ENCODE measurements around the gene CHAF1A. TPM values are rescaled to one million over a fixed set of nuclear protein-coding genes. Genes with fewer than 3 reads are reported as not detected.
A peak's percentile ranks its signal among the peaks of the same experiment; 100 is the strongest.

CHAF1A gene
- total RNA-seq, 1 experiment from 2014 or later, result 122 TPM

DNA sequence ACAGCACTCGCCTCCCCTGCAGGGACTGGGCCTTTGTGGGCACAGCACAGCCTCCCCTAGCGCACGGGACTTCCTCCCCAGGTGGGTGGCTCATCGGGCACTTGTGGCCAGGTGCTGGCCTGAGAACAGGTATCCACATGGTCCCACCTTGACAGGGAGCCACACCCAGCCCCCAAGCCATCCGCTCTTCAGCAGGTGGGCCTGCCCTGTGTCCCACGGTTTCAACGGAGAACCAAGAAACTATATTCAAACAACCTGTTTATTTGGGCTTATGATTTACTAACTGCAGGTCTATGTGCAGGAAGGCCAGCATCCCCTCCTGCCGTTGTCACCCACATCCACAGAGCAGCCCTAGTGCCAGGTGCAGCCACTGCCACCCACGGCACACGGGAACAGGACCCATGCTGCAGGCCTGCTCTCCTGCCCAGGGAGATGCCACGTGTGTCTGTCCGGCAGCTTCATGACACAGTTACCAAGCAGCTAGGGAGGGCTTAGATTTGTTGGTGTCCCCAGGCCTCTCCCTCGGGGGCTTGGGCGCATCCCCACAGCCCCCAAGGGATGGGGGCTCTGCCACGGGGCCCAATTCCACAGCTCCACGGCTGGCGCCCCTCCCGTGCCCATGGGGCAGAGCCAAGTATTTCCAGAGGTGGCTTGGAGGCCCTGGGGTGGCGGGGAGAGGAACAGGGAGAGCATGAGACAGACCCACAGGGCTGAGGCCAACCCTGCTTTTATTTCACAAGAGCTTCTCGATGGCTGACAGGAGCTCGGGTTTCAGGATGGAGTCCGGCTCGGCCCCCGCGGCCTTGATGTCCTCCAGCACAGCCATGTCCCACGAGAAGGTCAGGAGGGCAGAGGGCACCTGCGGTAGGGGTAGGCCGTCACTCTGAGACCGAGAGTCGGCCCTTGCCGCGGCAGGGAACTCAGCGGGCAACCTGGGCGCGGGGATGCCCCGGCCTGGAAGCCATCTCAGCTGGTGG is 42.6 kb downstream of the CHAF1A start:
- Histone ChIP-seq H3K27me3 (ENCODE audit: control insufficient read depth, insufficient read depth, low read length) (no peaks in the 10 kb centered on the region), H3K36me3 (replicated peaks; ENCODE audit: control insufficient read depth, insufficient read depth, low read length) (peaks cover 13% of the 10 kb centered on the region), H3K4me3 (ENCODE audit: insufficient read depth, low read depth, low read length) (no peak overlapping the region)
- peak; percentile 61 for DNase-seq

DNA sequence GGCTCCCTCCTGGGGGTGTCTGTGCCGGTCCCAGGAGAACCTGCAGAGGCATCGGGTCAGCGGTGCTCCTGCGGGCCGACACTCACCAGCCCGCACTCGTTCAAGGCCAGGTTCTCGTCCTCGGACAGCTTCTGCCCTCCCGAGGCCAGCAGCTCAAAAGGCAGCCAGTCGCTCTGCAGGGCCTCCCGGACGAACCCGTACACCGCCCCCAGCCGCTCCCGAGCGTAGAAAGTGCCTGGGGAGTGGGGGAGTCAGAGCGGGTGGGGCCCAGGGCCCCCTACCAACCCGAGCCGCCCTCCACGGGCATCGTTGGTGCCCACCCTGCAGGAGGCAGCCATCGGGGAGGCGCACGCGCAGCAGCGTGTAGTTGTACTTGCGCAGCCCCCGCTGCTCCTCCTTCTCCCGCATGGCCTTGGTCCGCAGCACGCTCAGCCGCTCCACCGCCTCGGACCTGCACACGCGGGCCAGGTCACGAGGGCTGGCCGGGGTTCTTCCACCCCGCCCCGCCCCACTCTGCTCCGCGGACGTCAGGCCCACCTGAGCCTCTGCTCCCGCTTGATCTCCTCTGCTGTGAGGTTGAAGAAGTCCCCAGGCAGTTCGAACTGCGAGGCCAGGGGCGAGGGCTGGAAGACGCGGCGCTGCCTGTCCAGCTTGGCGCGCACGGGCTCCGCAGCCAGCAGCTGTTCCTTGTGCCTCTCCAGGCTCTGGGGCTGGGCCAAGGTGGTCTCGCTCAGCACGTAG is 43.7 kb downstream of the CHAF1A start:
- Histone ChIP-seq H3K4me3 (ENCODE audit: insufficient read depth, low read depth, low read length) (no peak overlapping the region), H3K27me3 (ENCODE audit: control insufficient read depth, insufficient read depth, low read length) (no peaks in the 10 kb centered on the region), H3K36me3 (replicated peaks; ENCODE audit: control insufficient read depth, insufficient read depth, low read length) (peaks cover 7% of the 10 kb centered on the region)
- DNase-seq, result peak; percentile 70

DNA sequence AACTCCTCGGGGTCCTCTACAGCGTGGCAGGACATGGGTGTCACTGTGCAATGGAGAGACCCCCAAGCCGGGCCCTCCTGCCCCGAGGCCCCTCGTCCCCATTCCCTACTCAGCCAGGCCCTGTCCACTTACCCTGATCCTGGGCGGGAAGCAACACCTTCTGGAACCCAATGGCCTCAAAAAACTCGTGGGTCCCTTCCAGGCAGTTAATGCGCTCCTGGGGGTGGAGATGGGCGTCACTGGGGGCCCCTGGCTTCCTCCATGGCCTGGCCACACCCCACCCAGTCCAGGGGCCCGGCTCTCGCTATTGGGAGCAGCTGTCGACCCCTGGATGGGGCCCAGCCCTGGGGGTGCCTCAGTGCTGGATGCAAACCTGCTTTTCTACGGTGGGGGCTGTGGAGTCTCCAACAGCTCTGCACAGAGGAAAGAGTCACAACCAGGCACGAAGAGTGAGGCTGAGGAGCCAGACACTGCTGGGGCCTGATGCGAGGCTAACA is 44.3 kb downstream of the CHAF1A start:
- no peak overlapping the region for H3K4me3 ChIP-seq (ENCODE audit: insufficient read depth, low read depth, low read length)
- DNase-seq, result peak; percentile 59
- peaks cover 7% of the 10 kb centered on the region for H3K36me3 ChIP-seq (replicated peaks; ENCODE audit: control insufficient read depth, insufficient read depth, low read length)
- no peaks in the 10 kb centered on the region for H3K27me3 ChIP-seq (ENCODE audit: control insufficient read depth, insufficient read depth, low read length)

DNA sequence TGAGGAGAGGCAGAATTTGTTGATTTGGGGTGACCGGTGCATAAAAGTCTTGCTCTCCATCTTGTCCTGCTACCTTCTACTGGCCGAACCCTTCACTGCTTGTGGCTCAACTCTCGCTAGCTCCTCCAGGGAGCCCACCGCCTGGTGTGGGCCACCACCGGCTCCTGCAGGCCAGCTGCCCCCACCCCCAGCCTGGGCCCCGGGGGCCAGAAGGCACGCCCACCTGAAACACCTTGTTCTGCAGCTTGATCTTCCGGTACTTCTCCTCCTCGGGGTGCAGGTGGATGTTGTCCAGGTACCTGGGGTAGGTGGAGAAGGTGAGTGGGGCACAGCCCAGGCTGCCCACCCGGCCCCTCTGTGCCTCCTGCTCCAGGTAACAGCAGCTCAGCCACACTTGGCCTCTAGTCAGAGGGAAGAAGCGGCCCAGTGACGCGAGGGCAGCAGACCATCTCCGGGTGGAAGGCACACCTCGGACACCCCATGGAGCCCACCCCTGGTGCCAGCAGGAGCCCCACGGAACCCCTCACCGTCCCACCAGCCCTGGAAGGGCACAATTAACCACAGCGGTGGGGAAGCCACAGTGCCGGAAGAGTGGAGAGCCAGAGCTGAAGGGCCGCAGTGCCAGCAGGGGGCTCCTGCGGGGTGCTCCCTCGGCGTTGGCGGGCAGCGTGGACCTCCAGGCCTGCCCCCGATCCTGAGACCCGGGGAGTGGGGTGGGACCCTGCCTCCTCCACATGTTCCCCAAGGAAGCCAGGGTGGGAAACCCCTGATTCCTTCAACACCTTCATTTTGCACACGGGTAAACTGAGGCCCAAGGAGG is 45.1 kb downstream of the CHAF1A start:
- H3K27me3 ChIP-seq (ENCODE audit: control insufficient read depth, insufficient read depth, low read length), result no peaks in the 10 kb centered on the region
- H3K4me3 ChIP-seq (ENCODE audit: insufficient read depth, low read depth, low read length), result no peak overlapping the region
- peak; percentile 65 for DNase-seq
- peaks cover 1% of the 10 kb centered on the region for H3K36me3 ChIP-seq (replicated peaks; ENCODE audit: control insufficient read depth, insufficient read depth, low read length)

DNA sequence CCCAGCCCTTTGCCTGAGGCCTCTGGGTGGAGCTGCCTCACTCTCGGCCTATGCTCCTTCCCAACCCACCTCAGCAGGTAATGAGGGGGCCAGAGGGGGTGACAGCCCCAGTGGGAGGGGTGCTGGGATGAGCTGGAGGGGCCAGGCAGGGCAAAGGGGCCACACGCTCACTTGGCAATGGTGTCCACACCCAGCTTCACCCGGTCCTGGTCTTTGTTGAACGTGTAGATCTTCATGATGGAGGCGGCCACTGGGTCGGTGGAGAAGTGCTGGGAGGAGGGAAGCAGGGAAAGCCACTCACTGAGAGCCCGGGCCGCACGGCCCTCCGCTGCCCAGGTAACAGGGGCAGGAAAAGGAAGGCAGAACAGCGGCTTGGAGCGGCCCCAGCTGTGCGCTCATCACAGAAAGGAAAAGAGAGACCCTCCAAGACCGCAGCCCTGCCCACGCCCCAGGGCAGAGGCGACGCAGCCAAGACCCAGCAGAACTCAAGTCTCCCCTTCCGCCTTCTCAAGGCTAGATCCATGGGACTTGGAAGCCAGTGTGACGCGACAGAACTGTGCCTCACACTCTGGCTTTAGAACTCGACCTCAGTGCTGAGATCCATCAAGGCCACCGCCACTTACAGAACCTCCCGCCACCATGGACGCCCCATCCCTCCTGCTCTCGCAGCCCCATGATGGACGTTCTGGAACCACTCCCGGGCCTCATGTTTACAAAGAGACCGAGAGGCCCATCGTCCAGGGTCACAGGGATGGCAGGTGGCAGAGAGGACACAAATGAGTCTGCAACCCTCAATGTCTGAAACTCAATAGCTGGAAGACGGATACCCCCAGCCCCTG is 45.9 kb downstream of the CHAF1A start:
- DNase-seq, result peak; percentile 53
- H3K36me3 ChIP-seq (replicated peaks; ENCODE audit: control insufficient read depth, insufficient read depth, low read length), result peaks cover 1% of the 10 kb centered on the region
- no peak overlapping the region for H3K4me3 ChIP-seq (ENCODE audit: insufficient read depth, low read depth, low read length)
- H3K27me3 ChIP-seq (ENCODE audit: control insufficient read depth, insufficient read depth, low read length), result no peaks in the 10 kb centered on the region

DNA sequence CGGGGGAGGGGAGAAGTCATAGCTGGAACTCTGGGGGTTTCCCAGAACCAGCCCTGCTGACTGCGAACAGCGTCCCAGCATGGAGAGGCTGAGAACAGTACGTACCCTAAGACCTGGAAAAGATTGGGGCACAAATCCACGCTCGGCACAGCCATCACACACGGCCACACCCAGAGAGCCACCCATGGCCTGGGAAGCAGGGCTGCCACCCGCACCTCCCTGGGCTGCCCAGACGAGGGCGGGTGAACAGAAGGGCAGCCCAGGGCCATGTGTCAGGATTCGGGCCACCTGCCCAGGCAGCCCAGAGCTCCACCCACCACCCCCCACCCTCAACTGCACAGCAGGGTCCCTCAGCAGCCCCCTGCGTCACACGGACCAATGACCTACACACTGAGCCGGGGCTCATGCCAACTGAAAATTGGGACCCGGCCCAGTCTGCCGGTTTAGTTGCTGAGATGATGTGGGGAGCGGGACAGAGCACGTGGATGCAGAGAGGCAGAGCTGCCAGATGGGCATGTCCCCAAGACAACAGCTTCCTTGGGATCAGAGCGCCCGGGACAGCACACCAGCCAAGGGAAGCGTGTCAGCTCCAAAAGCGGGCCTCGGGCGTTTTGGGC is 46.7 kb downstream of the CHAF1A start:
- Histone ChIP-seq H3K4me3 (ENCODE audit: insufficient read depth, low read depth, low read length) (no peak overlapping the region), H3K36me3 (replicated peaks; ENCODE audit: control insufficient read depth, insufficient read depth, low read length) (peaks cover 1% of the 10 kb centered on the region), H3K27me3 (ENCODE audit: control insufficient read depth, insufficient read depth, low read length) (no peaks in the 10 kb centered on the region)
- peak; percentile 72 for DNase-seq

DNA sequence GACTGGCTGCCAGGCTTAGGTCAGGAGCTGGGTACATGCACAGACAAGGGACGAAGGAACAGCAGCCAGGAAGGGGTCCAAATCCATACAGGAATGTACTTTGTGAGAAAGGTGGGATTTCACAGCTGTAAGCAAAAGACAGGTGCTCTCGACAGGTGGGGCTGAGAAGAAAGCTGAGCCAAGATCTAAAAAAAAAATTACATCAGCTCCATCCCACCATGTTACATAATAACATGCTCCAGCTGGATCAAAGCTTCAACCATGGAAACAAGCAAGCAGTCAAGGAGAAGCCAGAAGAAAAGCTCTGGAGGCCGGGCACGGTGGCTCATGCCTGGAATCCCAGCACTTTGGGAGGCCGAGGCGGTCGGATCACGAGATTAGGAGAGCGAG is 47.2 kb downstream of the CHAF1A start:
- no peak overlapping the region for H3K4me3 ChIP-seq (ENCODE audit: insufficient read depth, low read depth, low read length)
- no peak for DNase-seq
- H3K36me3 ChIP-seq (replicated peaks; ENCODE audit: control insufficient read depth, insufficient read depth, low read length), result no peaks in the 10 kb centered on the region; the same call in none of the 2 replicates
- no peaks in the 10 kb centered on the region for H3K27me3 ChIP-seq (ENCODE audit: control insufficient read depth, insufficient read depth, low read length)

DNA sequence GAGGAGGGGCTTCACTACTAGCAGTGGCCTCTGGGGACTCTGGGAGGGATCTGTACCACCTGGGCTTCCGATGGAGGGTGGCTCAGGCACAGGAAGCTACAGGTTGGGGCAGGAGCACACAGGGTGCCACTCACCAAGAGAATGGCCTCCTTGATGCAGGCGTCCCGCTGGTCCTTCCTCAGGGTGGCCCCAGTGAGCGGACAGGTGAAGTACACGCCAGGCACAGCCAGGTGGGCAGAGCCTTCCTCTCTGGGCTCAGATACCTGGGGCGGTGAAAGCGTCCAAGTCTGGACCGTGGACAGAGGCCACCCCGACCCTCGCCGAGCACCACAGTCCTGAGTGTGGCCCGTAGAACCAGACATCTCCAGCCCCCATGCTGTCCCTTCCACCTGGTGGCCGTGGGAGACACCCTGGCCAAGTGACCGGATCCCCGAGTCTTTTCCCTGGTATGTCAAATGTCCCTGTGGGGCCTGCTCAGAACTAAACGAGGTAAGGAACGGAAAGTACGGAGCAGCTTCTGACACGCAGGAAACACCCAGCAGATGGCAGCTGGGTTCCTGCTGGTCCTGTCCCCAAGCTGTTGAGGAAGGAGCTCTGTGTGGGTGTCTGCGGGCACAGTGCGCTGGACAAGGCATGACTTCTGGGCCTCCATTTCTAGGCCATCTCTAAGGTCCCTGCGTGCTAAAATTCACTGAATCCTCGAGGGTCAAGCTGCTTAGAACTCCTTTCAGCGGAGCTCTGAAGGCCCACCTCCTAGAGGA is 50.0 kb downstream of the CHAF1A start:
- DNase-seq, result peak; percentile 54
- no peak overlapping the region for H3K4me3 ChIP-seq (ENCODE audit: insufficient read depth, low read depth, low read length)
- no peaks in the 10 kb centered on the region for H3K27me3 ChIP-seq (ENCODE audit: control insufficient read depth, insufficient read depth, low read length)
- no peaks in the 10 kb centered on the region; the same call in none of the 2 replicates for H3K36me3 ChIP-seq (replicated peaks; ENCODE audit: control insufficient read depth, insufficient read depth, low read length)

DNA sequence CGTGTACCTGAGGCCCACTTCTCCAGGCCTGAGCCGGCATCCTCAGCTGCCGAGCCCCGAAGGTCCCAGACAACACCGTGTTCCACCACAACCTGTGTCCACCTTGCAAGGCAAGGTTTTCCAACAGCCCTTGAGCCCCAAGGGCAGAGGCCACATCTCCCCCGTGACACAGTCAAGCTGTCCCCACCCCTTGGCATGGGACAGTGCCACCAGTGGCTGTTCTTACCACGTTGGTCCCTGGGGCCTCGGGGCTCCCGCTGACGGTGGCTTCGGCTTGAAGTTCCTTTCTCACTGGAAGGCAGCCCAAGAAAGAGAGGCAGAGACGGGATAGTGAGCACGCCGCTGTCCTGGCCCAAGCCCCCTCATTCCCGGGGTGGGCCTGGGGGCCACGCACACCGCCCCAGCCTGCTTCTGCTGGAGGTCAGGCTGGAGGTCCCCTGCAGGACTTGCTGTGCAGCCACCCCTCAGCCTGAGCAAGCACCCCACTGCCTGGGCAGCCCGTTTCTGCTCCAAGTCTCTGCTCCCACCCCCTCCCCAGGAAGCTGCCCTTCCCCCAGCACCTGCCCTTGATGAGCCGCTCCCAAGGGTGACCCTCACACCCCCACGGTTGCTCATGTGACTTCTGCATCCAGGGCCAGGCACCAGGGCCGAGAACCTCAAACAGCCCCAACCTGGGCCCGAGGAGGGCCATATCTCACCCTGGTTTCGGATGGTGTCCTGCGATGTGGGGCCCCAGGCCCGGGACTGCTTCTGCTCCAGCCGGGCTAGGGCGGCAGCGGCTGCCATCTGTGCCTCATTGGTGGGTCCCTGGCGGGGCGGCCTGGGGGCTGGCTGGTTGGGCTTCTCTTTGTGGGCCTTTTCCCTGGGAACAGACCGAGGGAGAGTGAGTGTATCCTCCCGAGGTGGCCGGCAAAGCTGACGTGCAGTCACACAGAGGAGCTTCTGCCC is 51.1 kb downstream of the CHAF1A start:
- peak; percentile 54 for DNase-seq
- H3K4me3 ChIP-seq (ENCODE audit: insufficient read depth, low read depth, low read length), result no peak overlapping the region
- H3K36me3 ChIP-seq (replicated peaks; ENCODE audit: control insufficient read depth, insufficient read depth, low read length), result no peaks in the 10 kb centered on the region; the same call in none of the 2 replicates
- no peaks in the 10 kb centered on the region for H3K27me3 ChIP-seq (ENCODE audit: control insufficient read depth, insufficient read depth, low read length)

DNA sequence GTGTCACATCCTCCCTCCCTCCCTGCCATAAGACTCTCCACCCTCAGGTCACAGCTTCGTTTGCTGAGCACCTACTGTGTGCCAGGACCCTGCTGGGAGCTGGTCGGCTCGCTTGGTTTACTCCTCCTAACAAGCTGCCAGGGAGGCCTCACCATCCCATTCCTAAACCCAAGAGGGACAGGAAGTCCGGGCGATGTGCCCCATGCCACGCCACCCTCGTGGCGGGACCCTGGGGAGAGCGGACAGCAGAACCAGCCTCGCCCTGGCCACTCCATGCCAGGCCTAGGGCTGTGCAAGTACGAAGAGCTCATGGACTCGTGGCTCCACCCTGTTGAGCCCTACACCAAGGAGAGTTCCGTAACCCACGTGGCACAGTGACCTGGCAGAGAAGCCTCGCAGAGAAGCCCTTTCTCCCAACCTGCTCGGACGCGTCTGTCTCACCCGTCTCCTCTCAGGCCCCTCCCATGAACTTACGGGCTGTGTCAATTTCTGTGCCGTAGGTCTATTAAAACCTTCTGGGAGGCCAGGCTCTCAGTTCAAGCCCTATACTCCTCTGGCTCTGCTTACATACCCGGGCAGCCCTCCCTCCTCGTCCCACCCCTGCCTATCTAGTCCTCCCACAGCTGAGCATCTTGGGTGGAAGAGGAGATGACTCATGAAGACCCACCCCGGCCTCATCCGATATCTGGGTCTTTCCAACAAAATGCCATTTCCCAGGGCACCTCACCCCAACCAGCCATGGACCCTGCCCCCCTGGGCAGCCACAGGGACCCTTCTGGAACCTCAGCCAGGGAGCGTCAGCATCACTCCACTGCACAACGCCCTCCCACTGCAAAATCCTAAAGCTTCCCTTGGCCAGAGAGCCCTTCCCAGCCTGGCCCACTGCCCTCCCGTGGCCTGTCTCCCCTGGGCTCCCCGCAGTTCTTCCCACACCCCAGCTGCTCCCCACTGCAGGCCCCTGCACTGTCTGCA is 52.6 kb downstream of the CHAF1A start:
- DNase-seq, result peak; percentile 50
- H3K4me3 ChIP-seq (ENCODE audit: insufficient read depth, low read depth, low read length), result no peak overlapping the region
- no peaks in the 10 kb centered on the region for H3K27me3 ChIP-seq (ENCODE audit: control insufficient read depth, insufficient read depth, low read length)
- no peaks in the 10 kb centered on the region; the same call in 1 of the 2 replicates for H3K36me3 ChIP-seq (replicated peaks; ENCODE audit: control insufficient read depth, insufficient read depth, low read length)

All from H7 (cell line).